SK-N-SH treated with all-trans-retinoic acid at 6 μM for 48 hours (cell line): ENCODE measurements around the gene H2BK1.

ENCODE experiments used
- CREB5 ChIP-seq: fragments of 250-450 bp; sonication (Bioruptor Pico); IDR thresholded peaks from 2 replicates; pipeline ENCODE4 v1.5.1; 2020; ENCODE audit warnings: low read depth, mild to moderate bottlenecking, moderate library complexity
- ESRRG ChIP-seq: fragments of 250-450 bp; sonication (Bioruptor Pico); IDR thresholded peaks from 2 replicates; pipeline ENCODE4 v1.6.1; 2021; ENCODE audit warnings: mild to moderate bottlenecking
- ZFP3 ChIP-seq: fragments of 250-450 bp; sonication (Bioruptor Pico); IDR thresholded peaks from 2 replicates; pipeline ENCODE4 v1.5.0; 2020; ENCODE audit warnings: mild to moderate bottlenecking, moderate library complexity
- TF ChIP-seq, protein P1 (sequence below): fragments of 250-450 bp; sonication (Bioruptor Pico); IDR thresholded peaks from 2 replicates; pipeline ENCODE4 v1.8.0; 2021; ENCODE audit warnings: low read depth, mild to moderate bottlenecking, moderate library complexity, borderline replicate concordance

GRCh38 chr7:151167197-151167961 lies 42.9 kb downstream of the H2BK1 start, which contains the start of gene GBX1:
- TF ChIP-seq CREB5 (CRISPR knock-in tag) (no peak), ZFP3 (no peak), ESRRG (no peak)
- TF ChIP-seq, protein P1, sequence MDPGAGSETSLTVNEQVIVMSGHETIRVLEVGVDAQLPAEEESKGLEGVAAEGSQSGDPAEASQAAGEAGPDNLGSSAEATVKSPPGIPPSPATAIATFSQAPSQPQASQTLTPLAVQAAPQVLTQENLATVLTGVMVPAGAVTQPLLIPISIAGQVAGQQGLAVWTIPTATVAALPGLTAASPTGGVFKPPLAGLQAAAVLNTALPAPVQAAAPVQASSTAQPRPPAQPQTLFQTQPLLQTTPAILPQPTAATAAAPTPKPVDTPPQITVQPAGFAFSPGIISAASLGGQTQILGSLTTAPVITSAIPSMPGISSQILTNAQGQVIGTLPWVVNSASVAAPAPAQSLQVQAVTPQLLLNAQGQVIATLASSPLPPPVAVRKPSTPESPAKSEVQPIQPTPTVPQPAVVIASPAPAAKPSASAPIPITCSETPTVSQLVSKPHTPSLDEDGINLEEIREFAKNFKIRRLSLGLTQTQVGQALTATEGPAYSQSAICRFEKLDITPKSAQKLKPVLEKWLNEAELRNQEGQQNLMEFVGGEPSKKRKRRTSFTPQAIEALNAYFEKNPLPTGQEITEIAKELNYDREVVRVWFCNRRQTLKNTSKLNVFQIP (CRISPR knock-in tag), result no peak
